GM21737 (cell line): ENCODE measurements around the gene MAEA.
"Not testable (repeated sequence)": the region's sequence is repeated elsewhere in the genome, so short reads cannot be mapped to it uniquely, and the experiment has no call there.

Experiments
- ATAC-seq: cut with Tn5 transposase; IDR thresholded peaks from one replicate; pipeline ENCODE4 v1.9.1; 2021; ENCODE audit warnings: mild to moderate bottlenecking, moderate library complexity; ENCODE audit not compliant: unreplicated experiment

MAEA gene

DNA sequence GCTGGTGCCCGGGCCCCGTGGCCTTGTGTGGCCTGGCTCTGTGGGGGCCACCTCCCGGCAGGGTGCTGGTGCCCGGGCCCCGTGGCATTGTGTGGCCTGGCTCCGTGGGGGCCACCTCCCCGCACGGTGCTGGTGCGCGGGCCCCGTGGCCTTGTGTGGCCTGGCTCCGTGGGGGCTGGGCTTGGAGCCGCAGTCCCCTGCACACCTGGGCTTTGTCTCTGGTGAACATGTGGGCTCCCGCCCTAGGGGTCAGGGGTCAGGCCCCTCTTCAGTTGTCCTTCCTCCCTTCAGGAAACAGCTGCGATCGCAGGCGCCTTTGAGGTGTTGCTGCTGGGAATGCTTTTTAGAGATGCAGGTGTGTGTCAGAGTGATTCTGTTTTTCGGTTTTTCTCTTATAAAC lies 74.5 kb downstream of the MAEA start:
- no peak for ATAC-seq

- no peak for ATAC-seq
Observed at GRCh38 chr4:1364748-1365147, 75.1 kb downstream of the MAEA start.

GRCh38 chr4:1365271-1366178 lies 75.8 kb downstream of the MAEA start:
- no peak for ATAC-seq

DNA sequence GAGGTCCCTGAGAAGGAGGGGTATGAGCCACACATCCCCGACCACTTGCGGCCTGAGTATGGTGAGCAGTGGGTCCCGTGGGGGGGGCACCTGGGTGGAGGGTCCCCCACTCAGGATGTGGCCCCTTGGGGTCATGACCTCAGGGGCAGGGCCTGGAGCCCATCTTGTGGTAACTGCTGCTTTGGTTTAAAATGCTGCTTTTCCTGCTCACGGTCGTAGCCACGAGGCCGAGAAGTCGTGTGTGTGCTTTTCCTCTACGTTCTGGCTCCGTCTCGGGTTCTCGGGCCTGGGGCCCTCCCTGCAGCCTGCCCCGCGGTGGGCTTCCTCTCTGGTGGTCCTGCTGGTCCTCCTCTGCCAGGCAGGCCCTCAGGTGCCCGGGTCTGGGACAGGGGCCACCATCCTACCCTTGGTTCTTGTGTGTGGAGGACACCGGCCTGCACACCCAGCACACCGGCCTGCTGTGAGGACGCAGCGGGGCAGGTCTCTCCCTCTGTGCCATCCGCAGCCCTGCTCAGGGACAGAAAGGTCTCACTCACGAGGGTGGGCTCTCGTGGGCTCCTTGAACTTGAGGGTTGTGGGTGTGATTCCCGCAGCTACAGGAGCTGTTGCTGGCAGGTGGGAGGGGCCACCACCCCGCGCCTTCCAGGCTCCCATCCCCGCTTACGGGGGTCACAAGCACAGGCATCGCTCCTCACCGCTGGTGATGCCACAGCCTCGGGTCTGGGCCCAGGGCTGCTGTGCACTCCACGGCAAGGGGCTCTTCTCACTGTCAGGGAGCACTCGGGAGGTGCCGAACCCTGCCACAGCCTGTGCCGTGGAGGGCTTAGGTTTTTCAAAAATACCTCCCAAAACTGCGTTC lies 76.9 kb downstream of the MAEA start:
- no peak for ATAC-seq

GRCh38 chr4:1367230-1367935 lies 77.7 kb downstream of the MAEA start:
- ATAC-seq: no peak

DNA sequence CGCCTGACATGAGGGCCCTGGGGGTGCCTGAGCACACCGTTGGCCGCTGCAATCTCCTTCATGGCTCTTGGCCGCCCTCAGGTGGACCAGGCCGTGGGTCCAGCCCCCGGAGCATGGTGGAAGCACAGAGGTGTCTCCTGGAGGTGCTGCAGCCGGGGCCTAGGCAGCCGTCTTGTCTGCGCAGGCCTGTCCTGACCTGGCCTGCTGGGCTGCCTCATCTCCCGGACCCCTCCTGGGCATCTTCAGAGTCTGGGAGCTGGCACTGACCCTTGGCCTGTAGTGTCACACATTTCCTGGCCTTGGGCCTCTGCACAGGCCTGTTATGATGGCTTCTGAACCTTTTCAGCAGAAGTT lies 78.2 kb downstream of the MAEA start:
- no peak for ATAC-seq

- no peak for ATAC-seq
Observed at GRCh38 chr4:1368421-1369090, 78.9 kb downstream of the MAEA start.

DNA sequence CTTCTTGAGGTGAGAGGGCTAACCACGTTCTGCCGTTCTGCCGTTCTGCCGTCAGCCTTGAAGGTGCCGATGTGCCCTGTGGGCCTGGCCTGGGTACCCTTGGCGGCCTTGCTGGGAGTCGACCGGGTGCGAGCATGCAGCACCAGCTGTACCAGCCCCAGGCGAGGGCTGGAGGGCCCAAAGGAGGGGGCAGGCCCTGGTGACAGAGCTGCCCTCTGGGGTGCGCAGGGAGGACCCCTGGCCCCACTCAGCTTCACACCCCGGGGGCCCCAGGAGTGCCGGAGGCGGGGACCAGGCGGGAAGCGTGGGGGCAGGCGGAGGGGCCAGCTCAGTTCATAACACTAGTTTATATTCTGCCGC lies 79.4 kb downstream of the MAEA start:
- ATAC-seq: no peak

DNA sequence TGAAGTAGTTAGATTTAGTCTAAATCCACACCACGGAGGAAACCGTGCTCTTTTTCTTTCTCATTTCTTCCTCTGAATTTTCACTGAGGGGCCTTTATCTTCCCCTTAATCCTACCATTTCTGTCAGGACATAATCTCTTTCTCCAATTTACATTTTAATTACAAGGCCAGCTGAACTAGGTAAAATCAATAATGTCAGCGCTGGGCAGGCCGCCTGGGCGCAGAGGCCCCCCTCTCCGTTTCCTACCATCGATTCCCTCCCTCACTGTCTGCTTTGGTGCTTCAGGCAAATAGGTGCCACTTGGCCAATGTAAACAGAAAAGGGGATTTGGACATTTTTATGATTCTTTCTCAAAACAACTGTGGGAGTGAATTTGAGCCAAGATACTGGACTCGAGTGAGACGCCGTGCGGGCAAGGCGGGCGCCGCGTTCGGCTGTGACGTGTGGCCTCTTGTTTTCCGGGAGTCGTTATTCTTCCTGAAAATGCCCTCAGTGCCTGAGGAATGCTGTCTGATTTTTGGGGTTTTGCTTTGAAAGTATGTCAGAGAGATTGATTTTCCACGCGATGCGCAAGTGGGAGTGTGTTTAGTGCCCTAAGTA lies 79.9 kb downstream of the MAEA start:
- no peak for ATAC-seq

- no peak for ATAC-seq
Observed at GRCh38 chr4:1370321-1371124, 80.8 kb downstream of the MAEA start.

DNA sequence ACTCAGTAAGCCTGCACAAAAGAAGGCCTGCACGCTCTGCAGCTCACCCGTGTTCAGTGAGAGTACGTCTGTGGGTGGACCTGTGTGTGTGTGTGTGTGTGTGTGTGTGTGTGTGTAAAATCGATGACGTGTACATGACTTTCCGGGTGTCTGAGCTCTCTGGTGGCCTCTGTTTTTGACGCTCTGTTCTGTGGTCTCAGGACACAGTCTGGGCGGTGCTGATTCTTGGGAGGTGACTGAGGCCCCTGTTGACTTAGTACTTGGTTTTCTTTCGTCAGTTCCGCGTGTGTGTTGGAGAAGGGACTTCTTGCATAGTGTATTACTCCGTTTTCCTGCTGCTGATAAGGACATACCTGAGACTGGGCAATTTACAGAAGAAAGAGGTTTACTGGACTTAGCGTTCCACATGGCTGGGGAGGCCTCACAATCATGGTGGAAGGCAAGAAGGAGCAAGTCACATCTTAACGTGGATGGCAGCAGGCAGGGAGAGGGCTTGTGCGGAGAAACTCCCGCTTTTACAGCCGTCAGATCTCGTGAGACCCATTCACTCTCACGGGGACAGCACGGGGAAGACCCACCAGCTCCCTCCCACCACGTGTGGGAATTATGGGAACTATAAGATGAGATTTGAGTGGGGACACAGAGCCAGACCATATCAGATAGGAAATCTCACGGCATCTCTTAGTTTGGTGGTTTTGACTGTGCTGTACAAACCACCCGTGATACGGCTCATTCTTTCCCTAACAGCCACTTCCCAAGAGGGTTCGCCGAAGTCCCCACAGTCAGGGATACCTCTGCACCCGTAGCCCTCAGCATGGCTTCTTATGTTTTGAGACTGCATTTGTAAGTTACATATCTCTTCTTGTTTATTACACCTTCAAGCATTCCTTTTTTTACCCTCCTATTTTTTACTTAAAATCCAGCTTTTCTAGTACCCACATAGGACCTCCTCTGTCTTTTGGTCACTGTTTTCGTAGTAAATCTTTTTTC lies 81.8 kb downstream of the MAEA start:
- ATAC-seq: no peak

DNA sequence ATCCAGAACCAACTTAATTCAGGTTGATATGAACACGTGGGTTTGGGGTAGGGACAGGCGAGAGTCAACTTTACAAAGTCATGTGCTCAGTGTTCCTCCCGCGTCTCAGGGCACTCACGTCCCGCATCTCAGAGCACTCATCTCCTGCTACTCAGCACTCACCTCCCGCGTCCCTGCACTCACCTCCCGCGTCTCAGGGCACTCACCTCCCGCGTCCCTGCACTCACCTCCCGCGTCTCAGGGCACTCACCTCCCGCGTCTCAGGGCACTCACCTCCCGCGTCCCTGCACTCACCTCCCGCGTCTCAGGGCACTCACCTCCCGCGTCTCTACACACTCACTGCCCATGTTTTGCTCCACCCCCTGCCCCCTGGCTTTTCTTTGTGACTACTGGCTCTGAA lies 82.9 kb downstream of the MAEA start:
- ATAC-seq: not testable (repeated sequence)

DNA sequence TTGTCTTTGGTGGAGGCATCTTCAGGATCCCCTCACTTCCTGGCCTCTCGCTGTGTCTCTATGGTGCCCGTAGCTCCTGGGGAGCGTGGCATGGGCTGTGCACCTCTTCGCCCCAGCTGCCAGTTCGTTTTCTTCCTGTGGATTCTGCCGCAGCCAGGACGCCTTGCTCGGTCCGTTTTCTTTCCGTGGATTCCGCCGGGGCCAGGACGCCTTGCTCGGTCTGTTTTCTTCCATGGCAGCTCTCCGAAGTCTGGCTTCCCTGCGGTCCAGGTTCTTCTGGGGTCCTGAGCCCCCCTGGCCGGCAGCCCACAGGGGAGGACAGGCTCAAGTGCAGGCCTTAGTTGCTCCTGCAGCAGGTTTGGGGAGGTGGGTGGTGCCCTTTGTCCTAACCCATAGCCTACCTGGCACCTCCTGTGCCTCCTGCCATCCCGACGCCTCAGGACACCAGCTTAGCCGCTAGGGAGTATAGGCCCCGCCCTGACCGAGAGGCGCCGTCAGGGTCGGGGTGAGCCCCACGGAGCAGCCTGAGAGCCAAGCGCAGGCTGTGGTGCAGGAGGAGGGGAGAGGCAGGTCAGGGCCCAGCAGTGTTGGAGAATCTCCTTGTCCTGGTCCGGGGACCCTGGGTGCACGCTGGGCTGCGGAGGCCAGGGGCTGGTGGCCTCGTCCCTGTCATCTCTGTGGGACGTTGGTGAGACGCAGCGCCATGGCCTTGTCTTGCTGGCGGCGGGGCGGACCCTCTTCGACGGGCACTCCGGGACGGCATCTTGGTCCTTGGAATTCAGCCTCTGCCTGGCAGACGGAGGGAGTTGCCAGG lies 84.4 kb downstream of the MAEA start:
- ATAC-seq: no peak

- no peak for ATAC-seq
Observed at GRCh38 chr4:1374706-1375045, 85.0 kb downstream of the MAEA start.

GRCh38 chr4:1375051-1375721 lies 85.5 kb downstream of the MAEA start:
- no peak for ATAC-seq

DNA sequence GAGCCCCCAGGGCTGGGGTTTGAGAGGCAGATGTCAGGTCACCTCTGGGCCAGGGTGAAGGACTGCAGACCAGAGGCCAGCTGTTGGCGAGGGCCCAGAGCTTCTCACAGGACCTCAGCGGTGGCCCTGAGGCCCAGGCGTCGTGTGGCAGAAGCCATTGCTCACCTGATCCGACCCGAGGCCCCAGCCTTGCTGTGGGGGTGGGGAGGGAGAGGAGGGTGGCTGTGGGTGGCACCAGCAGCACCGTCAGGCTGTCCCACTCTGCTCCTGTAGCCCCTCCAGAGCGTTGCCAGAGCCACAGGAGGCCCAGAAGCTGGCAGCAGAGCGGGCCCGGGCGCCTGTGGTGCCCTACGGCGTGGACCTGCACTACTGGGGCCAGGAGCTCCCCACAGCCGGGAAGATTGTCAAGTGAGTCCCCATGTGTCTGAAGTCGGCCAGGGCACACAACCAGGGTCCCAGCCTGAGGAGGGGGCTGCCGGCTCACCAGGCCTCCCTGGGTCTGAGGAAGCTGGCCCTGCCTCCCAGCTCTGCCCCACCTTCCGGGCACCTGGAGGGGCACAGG lies 86.2 kb downstream of the MAEA start:
- no peak for ATAC-seq

- ATAC-seq: no peak
Observed at GRCh38 chr4:1376391-1376840, 86.7 kb downstream of the MAEA start.
